Measurements from ENCODE around the gene WSCD2.

Gene WSCD2

GRCh38 chr12:108147279-108147678 is 18.2 kb downstream of the WSCD2 start:
- H3K9me3 ChIP-seq (ENCODE audit: severe bottlenecking): no peaks in the 10 kb centered on the region
- no peaks in the 10 kb centered on the region for H3K36me3 ChIP-seq (ENCODE audit: low read depth)
- ATAC-seq (ENCODE audit: low read depth) (no peak), DNase-seq (ENCODE audit: low spot score) (no peak)
- no peaks in the 10 kb centered on the region for H3K4me1 ChIP-seq (ENCODE audit: insufficient read depth, poor library complexity, severe bottlenecking)
- no peak overlapping the region for H3K4me3 ChIP-seq (ENCODE audit: severe bottlenecking)
- no peak overlapping the region for H3K27ac ChIP-seq (ENCODE audit: poor library complexity, severe bottlenecking)
- no peak for TF ChIP-seq CTCF (IDR thresholded peaks at IDR 0.05; ENCODE audit: poor library complexity, severe bottlenecking)
- no peaks in the 10 kb centered on the region for H3K27me3 ChIP-seq (ENCODE audit: insufficient read depth, poor library complexity, severe bottlenecking)

- no peak overlapping the region for H3K27ac ChIP-seq (ENCODE audit: poor library complexity, severe bottlenecking)
- H3K27me3 ChIP-seq (ENCODE audit: insufficient read depth, poor library complexity, severe bottlenecking): no peaks in the 10 kb centered on the region
- no peaks in the 10 kb centered on the region for H3K9me3 ChIP-seq (ENCODE audit: severe bottlenecking)
- no peak for ATAC-seq (ENCODE audit: low read depth)
- DNase-seq (ENCODE audit: low spot score): no peak
- H3K4me1 ChIP-seq (ENCODE audit: insufficient read depth, poor library complexity, severe bottlenecking): no peaks in the 10 kb centered on the region
- no peaks in the 10 kb centered on the region for H3K36me3 ChIP-seq (ENCODE audit: low read depth)
- TF ChIP-seq CTCF (IDR thresholded peaks at IDR 0.05; ENCODE audit: poor library complexity, severe bottlenecking): no peak
- no peak overlapping the region for H3K4me3 ChIP-seq (ENCODE audit: severe bottlenecking)
Observed at GRCh38 chr12:108148521-108149074, 19.5 kb downstream of the WSCD2 start.

- no peak overlapping the region for H3K27ac ChIP-seq (ENCODE audit: poor library complexity, severe bottlenecking)
- H3K4me3 ChIP-seq (ENCODE audit: severe bottlenecking): no peak overlapping the region
- DNase-seq (ENCODE audit: low spot score): no peak
- H3K36me3 ChIP-seq (ENCODE audit: low read depth): no peaks in the 10 kb centered on the region
- H3K27me3 ChIP-seq (ENCODE audit: insufficient read depth, poor library complexity, severe bottlenecking): no peaks in the 10 kb centered on the region
- no peak for TF ChIP-seq CTCF (IDR thresholded peaks at IDR 0.05; ENCODE audit: poor library complexity, severe bottlenecking)
- H3K4me1 ChIP-seq (ENCODE audit: insufficient read depth, poor library complexity, severe bottlenecking): no peaks in the 10 kb centered on the region
- no peaks in the 10 kb centered on the region for H3K9me3 ChIP-seq (ENCODE audit: severe bottlenecking)
- ATAC-seq (ENCODE audit: low read depth): no peak
Observed at GRCh38 chr12:108150436-108150835, 21.3 kb downstream of the WSCD2 start.

- Histone ChIP-seq H3K27me3 (ENCODE audit: insufficient read depth, poor library complexity, severe bottlenecking) (no peaks in the 10 kb centered on the region), H3K9me3 (ENCODE audit: severe bottlenecking) (no peaks in the 10 kb centered on the region), H3K27ac (ENCODE audit: poor library complexity, severe bottlenecking) (no peak overlapping the region), H3K36me3 (ENCODE audit: low read depth) (no peaks in the 10 kb centered on the region), H3K4me1 (ENCODE audit: insufficient read depth, poor library complexity, severe bottlenecking) (no peaks in the 10 kb centered on the region), H3K4me3 (ENCODE audit: severe bottlenecking) (no peak overlapping the region)
- ATAC-seq (ENCODE audit: low read depth): no peak
- TF ChIP-seq CTCF (IDR thresholded peaks at IDR 0.05; ENCODE audit: poor library complexity, severe bottlenecking): no peak
- no peak for DNase-seq (ENCODE audit: low spot score)
Observed at GRCh38 chr12:108151533-108152169, 22.6 kb downstream of the WSCD2 start.

GRCh38 chr12:108152170-108152538 is 23.1 kb downstream of the WSCD2 start:
- H3K27ac ChIP-seq (ENCODE audit: poor library complexity, severe bottlenecking): no peak overlapping the region
- H3K4me1 ChIP-seq (ENCODE audit: insufficient read depth, poor library complexity, severe bottlenecking): no peaks in the 10 kb centered on the region
- no peaks in the 10 kb centered on the region for H3K27me3 ChIP-seq (ENCODE audit: insufficient read depth, poor library complexity, severe bottlenecking)
- H3K9me3 ChIP-seq (ENCODE audit: severe bottlenecking): no peaks in the 10 kb centered on the region
- ATAC-seq (ENCODE audit: low read depth): no peak
- no peak overlapping the region for H3K4me3 ChIP-seq (ENCODE audit: severe bottlenecking)
- no peaks in the 10 kb centered on the region for H3K36me3 ChIP-seq (ENCODE audit: low read depth)
- no peak for TF ChIP-seq CTCF (IDR thresholded peaks at IDR 0.05; ENCODE audit: poor library complexity, severe bottlenecking)
- DNase-seq (ENCODE audit: low spot score): no peak

Data from RWPE2 (cell line).